Posterior cingulate gyrus (tissue), 11 donors: ENCODE measurements around the gene NTPCR.
"Not testable (repeated sequence)": the region's sequence is repeated elsewhere in the genome, so short reads cannot be mapped to it uniquely, and the experiment has no call there.

Source experiments
- DNase-seq, 10 donors: peaks; one replicate each; pipeline versions ENCODE4 v3.0.0 to v3.0.0-alpha.2; 2020 to 2021; ENCODE audit warnings: mixed read lengths in 3 of 10
- intact Hi-C: fragments of 100-400 bp; cut with DNase I; formaldehyde crosslinking; loops from one replicate; pipeline ENCODE4 v1.15.1; 2023

NTPCR gene

DNA sequence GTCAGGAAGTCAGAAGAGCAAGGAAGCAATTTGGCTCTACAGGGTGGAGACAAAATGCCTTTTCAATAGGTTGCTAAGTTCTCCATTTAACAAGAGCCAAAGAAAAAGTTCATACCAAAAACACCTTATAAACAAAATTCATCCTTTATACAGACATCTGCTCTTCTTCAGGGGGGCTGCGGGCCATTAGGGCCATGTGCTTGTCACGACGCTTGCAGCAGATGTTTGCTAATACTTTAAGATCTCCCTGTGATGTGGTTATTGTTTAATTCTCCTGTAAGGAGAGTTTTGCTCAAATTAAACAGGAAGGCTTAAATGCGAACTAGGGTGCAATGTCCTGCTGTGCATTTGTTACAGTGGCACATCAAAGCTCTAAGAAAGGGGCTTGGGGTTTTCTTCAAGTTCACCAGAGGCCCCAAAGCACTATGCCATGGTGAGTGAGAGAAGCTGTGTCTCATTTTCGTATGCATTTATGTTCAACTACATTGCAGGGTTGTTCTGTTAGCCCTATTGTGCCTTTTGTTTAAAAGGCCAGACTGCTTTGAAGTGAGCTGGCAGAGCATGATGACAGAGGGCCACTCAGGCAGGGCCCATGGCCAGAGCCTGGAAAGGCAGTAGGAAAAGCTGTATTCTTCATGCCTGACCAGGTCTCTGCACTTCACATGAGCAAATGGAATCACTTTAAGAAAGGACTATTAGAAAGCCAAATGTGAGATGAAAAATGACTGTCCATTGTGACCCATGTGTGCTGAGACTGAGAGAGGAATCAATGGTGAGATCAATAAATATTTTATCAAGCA lies 24.8 kb upstream of the NTPCR start:
- intact Hi-C loops = no loop called here
- DNase-seq = no peak

DNA sequence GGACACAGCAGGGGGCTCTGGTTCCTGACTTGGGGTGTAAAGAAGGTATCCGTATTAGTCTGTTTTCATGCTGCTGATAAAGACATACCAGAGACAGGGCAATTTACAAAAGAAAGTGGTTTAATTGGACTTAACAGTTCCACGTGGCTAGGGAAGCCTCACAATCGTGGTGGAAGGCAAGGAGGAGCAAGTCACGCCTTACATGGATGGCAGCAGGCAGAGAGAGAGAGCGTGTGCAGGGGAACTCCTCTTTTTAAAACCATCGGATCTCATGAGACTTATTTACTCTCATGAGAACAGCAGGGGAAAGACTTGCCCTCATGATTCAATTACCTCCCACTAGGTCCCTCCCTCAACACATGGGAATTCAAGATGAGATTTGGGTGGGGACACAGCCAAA lies 23.2 kb upstream of the NTPCR start:
- DNase-seq, intact Hi-C loops: not testable (repeated sequence)

DNA sequence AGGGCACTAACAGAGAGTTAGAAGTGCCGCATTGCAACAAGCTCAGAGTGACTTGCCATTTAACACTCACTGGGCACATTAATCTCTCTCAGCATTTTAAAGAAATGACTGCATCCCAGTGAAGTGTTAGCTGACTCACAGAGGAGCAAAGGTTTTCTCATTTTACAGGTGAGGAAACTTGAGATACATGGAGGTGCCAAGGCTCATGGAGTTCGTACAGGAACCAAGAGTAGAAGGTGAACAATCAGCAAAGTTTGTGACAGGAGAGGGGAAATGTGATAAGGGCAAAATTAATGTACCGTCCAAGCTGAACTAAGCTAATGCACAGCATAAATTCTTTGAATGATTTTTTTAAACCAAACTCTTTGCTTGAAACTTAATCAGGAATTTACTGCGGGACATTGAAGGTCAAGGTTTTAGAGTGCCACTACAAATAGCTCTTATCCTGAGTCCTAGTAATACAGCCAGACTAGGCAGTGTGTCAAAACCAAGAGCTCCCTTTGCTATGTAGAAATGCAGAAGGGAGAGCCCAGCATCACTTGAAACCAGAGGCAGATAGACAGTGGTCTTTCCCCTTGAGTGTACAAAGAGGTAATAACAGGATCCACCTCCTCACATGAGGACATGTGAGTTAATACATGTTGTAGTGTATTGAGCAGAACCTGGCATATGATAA lies 22.4 kb upstream of the NTPCR start:
- intact Hi-C loops = no loop called here
- no peak for DNase-seq

DNA sequence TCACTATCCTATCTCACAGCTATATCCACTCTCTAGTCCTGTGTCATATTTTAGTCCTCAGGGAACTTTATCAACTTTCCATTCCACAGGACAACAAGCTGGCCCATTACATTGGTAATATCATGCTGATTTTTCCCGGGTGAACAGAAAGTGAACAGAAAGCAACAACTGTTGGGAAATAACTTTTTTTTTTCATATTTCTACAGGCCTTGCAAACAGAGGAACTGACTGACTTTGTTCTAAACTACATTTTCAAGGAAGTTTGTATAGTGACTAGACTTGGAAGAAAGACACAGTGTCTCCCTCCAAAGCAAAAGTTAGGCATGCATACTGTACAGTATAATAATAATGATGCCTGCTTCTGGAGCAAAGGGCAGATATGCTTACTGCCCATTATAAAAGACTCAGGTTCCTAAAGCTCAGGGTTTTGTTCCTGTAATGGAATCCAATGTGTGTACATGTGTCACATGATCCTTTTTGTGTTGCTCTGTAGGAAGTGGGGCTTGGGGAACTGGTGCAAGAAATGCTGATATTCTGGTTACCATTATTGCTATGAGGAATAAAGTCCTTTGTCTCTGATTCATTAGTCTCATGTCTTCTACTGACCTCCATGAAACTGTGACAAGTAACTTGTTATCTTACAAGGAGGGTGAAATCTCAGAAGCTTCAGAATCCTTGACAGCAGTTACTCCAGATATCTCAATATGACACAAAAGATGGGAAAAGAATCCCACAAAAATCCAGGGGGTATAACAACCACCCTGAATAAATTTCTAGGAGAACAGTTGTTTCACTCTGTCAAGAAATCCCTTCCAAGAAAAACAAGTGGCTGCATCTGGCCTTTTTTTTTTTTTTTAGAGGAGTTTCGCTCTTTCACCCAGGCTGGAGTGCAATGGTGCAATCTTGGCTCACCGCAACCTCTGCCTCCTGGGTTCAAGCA lies 17.7 kb upstream of the NTPCR start:
- intact Hi-C loops = no loop called here
- no peak for DNase-seq

DNA sequence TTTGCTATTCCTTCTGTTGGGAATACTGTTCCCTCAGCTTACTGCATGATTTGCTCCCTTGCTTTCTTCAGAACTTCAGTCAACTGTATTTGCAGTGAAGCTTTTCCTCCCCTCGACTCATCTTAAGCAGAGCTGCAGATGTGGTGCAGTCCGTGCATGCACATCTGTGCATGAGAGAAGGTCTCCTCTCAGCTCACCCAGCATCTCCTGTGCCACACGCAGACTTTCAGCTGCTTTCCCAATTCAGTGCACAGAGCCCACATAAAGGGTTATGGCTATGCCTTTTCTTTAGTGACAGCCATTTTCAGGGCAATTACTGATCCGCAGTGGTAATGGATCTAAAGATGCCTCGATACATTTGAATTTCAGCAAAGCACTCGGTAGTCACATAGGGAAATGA lies 13.5 kb upstream of the NTPCR start:
- intact Hi-C loops = no loop called here
- DNase-seq = no peak

DNA sequence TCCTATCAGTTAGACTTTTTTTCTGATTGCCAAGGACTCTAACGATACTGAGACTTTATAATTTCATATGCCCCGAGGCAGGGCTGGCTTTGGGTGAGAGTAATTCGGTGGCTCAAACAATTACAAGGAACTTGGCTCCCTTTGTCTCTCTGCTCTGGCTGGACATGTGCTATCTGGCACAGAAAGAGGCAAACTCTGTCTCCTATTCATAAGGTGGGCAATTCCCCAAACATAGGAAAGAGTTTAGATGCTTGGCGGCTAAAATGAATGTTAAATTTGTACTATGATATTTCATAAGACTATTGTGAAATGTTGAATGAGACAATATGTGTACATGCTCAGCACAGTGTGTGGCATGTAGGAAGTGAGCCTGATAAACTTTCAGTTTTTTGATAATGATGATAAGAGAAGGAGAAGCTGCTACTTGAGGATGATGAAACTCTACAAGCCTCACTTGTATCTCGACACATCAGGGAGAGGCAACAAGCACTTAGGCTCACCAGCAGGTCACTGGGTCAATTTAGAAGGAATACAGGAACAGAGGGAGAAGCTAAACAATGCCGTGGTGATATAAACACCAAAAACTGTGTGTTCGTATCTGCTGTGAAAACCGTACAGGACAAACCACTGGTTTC lies 12.6 kb upstream of the NTPCR start:
- intact Hi-C loops = no loop called here

DNA sequence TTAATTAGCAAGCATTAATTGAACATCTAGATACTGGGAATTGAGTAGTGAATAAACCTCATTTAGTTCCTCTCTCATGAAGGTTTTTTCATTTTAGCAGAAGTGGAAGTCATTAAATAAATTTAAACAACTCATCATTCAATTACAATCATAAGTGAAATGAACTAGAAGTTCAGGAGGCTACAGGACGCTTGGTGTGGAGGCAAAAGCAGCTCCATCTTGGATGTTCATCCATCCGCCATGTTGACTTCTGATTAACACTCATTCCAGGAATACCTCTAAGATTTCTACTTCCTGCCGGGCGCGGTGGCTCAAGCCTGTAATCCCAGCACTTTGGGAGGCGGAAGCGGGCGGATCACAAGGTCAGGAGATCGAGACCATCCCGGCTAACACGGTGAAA lies 11.5 kb upstream of the NTPCR start:
- DNase-seq = no peak
- intact Hi-C loops = no loop called here

More for the DNA sequence above, 12.6 kb upstream of the NTPCR start:
- DNase-seq = no peak

DNA sequence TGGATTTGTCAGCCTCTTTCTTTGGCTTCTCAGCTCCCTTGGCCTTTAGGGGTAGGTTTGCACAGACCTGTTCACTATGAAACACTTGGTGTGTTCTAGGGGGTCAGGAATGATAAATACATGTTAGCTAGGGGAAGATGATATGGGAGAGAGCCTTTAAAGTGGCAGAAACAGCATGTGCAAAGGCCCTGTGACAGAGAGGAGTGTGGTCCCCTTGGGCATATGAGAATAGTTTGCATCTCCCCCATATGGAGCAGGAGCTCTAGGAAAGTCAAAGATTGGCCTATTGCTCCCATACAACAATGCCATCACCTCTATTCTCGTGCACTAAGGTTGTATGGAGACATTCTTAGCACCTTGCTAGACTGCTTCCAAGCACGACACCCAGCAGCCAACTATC lies 10.7 kb upstream of the NTPCR start:
- intact Hi-C loops = no loop called here

DNA sequence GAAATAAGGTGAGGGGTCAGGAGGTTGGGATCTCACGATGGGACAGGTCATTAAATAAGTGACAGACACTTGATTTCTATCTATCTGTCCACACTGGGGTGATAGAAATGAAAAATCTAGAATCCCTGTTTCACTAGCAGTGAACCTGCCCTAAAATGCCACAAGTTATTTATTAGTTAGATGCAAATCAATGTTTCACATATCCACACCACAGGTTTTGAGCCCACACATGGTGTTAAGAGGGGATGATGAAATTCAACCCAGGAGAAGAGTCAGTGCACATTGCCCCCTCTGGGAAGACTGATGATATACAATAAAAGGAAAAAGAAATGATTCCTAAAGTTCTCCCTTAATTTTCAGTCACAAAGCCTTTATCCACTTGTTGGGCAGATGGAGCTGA lies 10.1 kb upstream of the NTPCR start:
- intact Hi-C loops = no loop called here
- no peak for DNase-seq

More for the DNA sequence above, 10.7 kb upstream of the NTPCR start:
- no peak for DNase-seq

DNA sequence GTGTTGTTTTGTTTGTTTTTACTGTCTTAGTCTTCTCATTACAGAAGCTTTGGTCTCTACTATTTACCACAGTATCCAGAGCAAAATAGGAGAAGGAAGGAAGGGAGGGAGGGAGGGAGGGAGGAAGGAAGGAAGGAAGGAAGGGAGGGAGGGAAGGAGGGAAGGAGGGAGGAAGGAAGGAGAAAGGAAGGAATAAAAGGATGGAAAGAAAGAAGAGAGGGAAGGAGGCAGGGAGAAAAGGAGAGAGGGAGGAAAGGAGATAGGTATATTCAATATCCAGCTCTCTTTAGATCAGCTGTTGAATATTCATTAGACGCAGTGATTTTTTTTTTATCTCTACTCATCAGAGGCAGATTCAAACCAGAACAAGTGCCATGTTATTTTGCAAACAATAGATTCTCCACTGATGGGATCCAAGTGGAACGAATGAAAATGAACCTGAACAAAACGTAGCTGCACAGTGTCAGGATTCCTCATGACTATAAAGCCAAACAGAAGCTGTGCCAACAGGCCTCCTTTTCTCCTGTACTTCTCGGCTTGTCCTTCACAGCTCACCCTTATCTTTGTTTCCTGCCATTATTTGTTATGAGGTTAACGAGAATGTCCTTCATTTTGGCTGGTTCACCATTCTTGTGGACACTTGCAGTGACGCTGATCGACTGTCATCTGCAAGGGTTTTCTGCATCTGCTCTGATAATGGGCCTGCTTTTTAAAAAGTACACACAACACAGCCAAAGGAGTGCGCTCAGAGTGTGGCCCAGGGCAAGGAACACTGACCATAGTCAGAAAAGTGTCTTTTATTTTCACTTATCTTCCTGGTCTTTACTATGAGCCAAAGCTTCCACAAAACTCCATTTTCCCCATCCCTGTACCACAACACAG lies 7.8 kb upstream of the NTPCR start:
- DNase-seq = no peak
- intact Hi-C loops = no loop called here

DNA sequence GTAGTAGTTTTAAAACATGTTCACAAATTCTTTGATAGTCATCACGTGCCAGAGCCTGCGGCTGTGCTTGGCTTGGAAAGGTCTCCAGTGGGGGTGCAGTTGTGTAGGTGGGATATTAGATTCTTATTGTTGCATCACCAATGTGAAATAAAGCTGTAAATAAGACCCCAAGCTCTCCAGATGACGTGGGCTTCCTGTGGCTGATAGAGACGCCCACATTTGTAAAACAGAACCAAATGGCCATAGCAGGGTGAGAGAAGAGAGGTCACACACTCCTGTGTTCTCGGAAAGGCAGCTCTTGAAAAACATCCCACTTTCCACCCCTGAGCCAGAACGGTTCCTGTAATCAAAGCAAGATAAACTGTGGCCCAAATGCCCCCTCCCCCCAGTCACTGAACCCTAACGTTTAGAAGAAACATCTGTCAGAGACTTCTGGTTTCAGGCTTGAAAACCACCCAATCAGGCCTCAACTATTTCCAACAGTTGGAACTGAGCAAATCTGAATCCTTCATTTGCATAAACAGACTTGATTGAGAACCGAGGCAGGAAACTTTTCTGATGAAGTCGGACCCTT lies 6.6 kb upstream of the NTPCR start:
- intact Hi-C loops = no loop called here
- no peak for DNase-seq

DNA sequence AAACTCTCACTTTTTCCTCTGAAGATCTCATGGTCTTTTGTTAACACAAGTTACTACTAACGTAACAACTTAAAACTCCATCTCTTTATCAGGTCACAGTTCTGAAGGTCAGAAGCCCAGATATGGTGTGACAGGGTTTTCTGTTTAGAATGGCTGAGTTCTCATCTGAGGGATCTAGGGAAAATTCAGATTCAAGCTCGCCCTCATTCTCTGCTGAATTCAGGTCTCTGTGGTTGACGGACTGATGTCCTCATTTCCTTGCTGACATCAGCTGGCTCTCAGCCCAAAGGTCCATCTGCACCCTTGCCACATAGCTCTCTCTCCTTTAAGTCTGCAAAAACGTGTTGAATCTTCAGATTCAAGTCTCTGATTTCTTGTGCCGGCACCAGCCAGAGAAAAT lies 6.1 kb upstream of the NTPCR start:
- intact Hi-C loops = no loop called here
- DNase-seq = no peak

DNA sequence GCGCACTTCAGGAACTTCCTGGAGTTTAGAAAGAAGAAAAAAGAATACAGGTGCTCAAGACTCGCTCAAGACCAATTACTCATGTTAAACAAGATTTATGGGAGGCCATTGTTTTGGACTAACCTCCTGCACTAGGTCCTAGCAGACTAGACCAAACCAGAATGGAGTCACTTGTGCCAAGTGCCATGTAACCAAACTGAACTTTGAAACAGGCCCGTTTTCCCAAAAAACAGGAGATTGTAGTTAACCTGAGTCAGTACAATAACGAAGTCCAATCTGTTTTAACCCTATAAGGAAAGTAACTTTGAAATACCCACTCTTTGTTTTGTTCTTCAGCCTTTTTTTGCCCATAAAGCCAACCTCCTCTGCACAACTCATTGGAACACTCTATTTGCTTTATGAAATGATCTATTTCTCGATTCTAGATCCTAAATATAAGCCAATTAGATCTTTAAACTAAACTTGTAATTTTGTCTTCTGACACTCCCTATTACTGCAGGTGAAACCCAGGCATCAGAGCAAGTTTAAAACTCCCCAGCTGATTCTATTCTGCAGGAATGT lies 695 bp upstream of the NTPCR start:
- intact Hi-C loops = loop anchor here (2.0 to 10.0 kb wide), 2 partner anchors 145 to 319 kb away; partner anchors contain the start of genes MAP10 and SIPA1L2

DNA sequence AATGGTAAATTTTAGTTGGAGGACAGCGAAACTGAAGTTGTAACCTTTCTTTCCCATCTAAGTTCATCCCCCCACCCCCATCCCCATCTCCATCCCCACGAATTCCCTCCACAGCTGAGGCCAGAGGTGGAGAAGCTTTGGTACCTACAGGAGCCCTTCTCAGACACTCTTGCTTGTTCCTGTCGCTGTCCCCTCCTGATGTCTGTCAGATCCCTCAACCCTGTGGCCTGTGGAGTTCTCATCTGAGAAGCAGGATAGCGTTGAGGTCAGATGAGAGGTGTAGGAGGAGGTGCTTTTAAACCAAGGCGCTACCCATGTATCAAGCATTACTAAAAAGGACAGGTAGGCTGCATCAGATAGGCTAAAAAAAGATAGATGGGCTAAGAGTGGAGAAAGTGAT lies 769 bp downstream of the NTPCR start:
- intact Hi-C loops = loop anchor here (2.0 to 10.0 kb wide), 2 partner anchors 146 to 320 kb away; partner anchors contain the start of genes MAP10 and SIPA1L2

More for the DNA sequence above, 695 bp upstream of the NTPCR start:
- no peak for DNase-seq

DNA sequence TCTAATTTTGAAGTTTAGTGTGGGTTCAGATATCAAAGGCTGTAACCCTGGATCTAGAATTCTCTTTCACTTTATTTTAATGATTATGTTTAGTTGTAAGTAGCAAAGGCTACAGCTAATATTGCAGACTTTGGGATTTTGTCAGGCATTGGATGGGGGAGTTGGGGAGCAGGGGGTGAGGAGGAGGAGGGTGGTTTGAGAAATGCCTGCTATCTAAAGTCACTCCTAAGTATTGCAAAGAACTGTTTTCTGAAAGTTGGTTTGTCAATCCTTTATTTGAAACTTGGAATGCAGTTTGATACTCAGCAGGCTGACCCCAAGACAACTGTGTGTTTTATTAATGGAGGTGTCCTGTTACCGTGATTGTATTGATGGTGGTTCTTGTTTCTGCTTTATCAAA lies 1.2 kb downstream of the NTPCR start:
- DNase-seq = no peak
- intact Hi-C loops = loop anchor here (2.0 to 10.0 kb wide), 2 partner anchors 147 to 321 kb away; partner anchors contain the start of genes MAP10 and SIPA1L2

More for the DNA sequence above, 769 bp downstream of the NTPCR start:
- no peak for DNase-seq

DNA sequence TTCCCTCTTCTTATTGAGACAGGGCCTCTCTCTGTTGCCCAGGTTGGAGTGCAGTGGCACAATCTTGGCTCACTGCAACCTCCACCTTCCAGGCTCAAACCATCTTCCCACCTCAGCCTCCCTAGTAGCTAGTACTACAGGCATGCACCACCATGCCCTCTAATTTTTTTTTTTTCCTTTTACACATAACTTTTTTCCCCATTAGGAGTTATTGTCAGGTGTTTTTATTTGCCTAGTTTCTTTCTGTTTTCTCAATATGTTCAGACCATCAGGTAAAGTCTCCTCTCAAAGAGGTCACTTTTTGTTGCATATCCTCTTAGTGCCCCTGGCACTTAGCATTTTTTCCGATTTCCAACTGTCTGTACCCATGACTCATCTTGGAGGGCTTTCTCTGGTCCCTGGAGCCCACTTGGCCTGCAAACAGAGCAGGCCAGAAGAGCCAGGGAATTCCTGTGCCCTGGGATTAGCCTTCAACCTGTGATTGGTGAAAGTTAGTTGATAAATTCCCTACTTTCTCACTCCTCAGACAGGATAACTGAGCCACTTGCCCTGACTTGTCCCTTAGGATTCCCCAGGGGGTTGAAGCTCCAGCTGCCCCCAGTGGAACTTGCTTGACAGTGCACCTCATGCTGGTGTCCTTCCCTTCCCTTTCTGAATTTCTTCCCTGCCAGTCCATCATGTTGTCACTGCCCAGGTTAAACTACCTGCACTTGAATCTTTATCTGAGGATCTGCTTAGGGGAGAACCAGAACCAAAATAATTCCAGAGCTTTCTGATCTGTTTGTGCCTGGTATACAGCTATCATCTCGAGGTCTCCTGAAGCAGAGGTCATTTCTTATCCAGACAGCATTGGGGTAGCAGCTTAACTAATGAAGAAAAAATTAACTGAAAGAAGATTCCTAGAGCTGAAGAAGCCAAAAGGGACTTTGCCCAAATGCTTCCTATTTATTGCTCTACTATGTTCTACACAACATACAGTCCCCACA lies 2.4 kb downstream of the NTPCR start:
- peak in 6 of 10 donors; percentile 17 to 89 (median 26) for DNase-seq

More for the DNA sequence above, 2.4 kb downstream of the NTPCR start:
- intact Hi-C loops = loop anchor here (10.0 kb wide), 1 partner anchor 148 kb away; the partner anchor contains the start of gene MAP10
